GM12891 (cell line): ENCODE data around the gene TMEM273.

Source experiments
- DNase-seq: peaks from one replicate; pipeline ENCODE4 v3.0.0; 2011; ENCODE audit warnings: low spot score; ENCODE audit not compliant: insufficient read length
- FAIRE-seq: peaks from 2 replicates; lab custom pipeline; 2011; peaks lifted over from hg19 to GRCh38; lab: Jason Lieb, UNC
- PAX5 ChIP-seq: IDR thresholded peaks from 2 replicates; pipeline ENCODE4 v1.6.1; 2011; ENCODE audit warnings: low read length, moderate library complexity, mild to moderate bottlenecking; ENCODE audit not compliant: insufficient read depth, severe bottlenecking
- POLR2A ChIP-seq: IDR thresholded peaks from 2 replicates; pipeline ENCODE4 v1.6.1; 2011; ENCODE audit warnings: low read depth, low read length, control low read depth
- POLR2AphosphoS5 ChIP-seq: IDR thresholded peaks from 2 replicates; pipeline ENCODE4 v1.6.1; 2011; ENCODE audit warnings: low read depth, low read length, control low read depth
- POU2F2 ChIP-seq: IDR thresholded peaks from 2 replicates; pipeline ENCODE4 v1.6.1; 2011; ENCODE audit warnings: low read depth, mild to moderate bottlenecking, control low read depth, low read length, moderate library complexity
- SPI1 ChIP-seq: IDR thresholded peaks from 2 replicates; pipeline ENCODE4 v1.6.1; 2011; ENCODE audit warnings: low read depth, low read length, control low read depth
- TAF1 ChIP-seq: IDR thresholded peaks from 2 replicates; pipeline ENCODE4 v1.6.1; 2011; ENCODE audit warnings: low read depth, low read length, control low read depth

The TMEM273 gene

DNA sequence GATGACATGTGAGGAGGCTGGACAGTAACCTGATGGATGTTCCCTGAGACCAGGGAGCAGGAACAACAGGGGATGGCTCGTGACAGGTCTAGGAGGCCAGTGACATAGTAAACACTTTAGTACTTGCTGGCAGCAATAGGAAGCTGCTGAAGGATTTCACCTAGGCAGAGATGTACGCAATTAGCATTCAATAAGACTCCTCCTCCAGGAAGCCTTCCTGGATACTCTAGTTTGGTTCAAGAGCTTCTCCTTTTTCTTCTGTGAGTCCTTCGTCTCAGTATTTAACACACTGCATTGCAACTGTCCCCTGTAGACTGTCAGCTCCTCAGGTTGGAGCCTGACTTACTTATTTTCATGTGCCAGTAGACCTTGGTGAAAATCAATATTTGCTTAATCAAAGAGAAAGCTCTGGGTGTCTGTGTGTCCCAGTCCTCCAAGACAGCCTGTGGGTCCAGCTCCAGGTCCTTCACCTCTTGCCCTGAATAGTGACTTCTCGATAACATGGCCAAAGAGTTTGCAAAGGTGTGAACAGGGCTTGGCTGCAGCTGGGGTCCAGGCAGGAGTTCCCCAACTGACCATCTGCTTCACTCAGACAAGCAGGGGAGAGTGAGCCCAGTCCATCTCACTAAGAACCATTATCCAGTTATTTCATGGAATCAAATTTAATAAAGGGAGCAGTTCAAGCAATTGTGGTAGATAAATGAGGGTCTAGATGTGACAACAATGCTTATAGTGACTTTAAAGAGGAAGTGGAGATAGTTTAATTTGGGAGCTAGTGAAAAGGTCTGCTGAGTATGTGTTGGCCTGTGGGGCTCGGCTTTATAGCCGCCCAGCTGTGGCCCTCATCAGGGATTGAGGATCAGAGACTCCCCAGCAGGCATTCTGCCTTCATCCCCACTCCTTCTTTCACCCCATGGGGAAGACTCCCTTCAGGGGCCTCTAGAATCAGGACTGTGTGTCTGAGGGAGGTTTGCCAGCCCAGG lies 9.4 kb downstream of the TMEM273 start:
- DNase-seq (no peak), FAIRE-seq (peak; percentile 58)

DNA sequence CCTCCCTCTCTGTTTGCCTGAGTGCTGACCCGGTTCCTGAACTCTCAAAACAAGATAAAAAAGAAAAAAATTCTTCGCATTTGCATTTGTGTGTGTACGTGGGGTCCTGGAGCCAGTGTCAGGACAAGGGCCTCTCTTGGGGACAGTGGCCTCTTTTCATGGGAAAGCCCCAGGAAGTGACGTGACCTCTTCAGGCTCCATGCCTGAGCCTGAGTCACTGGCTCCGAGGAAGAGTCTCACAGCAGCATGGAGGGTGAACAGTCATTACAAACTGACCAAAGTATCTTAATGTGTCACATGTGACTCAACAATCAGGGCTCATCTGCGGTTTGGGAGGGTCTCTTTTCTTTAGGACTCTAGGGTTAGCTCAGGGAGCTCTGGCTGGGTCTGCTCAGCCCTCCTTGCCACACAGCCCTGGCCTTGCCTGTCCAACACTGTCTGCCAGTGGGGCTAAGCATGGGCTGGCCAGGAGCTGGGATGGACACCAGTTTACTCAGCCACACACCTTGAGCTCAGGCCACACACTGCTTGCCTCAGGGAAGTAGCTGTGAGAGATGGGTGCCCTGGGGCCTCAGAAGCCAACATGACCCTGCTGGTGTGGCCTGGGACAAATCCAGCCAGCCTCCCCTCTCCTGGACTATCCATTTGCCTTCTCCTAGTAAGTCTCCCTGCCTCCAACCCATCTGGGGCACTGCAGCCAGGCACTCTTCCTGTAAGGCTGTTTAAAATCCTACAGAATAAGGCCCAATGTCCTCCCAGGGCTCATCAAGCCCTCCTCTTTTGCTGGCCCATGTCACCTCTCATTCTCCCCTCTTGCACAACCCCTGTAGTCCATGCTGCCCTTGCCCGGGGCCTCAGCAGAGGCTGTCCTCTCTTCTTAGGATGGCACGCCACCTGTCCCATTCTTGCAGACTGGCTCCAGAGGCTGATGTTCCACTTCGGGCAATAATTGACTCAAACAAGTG lies 10.5 kb downstream of the TMEM273 start:
- DNase-seq: peak; percentile 60
- TF ChIP-seq SPI1 (no peak), TAF1 (0 out of 2 replicates have a peak, but pooled peaks have one; percentile 23), POLR2A (no peak), PAX5 (no peak), POLR2AphosphoS5 (peak; percentile 64), POU2F2 (peak; percentile 94)
- peak; percentile 93 for FAIRE-seq

More for the DNA sequence above, 9.4 kb downstream of the TMEM273 start:
- TF ChIP-seq SPI1 (peak; percentile 89), POLR2A (no peak)

DNA sequence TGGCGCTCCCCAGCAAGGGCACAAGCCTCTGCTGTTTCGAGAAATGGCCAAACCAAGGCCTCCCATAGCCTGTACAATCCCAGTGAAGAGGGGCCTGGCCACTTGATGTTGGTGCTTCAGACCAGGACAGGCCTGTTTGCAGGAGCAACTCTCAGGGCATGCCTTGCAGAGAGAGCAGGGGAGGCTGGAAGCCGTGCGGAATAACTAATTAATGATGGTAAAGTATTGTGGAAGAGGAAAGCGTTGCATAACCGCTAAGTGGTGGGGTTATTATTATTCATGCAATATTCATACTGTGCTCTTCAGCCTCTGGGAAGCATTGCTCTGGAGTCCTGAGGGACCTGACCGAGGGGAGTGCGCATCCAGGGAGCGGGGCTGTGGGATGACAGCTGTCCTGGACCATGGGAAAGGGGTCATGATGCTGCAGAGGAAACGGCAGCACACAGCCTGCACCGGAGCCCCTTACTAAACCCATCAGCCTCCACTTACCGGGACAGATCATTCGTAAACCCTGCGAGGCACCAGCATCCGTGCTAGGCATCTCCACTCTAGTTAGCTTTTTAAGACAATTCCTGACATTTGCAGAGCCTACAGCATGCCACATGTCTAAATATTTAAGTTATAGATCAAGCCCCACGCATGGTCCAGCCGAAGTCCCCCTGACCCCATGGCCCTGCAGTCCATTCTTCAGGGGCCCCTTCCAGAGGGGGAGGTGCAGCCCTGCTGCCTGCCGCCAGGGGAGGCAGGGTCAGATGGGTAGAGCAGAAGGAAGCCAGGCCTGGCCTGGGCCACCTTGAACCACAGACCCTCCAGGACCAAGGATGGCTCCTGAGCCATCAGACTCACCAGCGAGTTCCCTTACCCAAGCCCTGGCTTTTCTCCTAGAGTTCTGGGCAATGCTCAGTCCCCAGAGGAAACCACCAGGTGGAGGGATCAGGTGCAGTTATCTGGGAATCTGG lies 11.6 kb downstream of the TMEM273 start:
- peak; percentile 70 for FAIRE-seq
- no peak for DNase-seq
- TF ChIP-seq TAF1 (no peak), POLR2A (0 out of 2 replicates have a peak, but pooled peaks have one; percentile 3)

DNA sequence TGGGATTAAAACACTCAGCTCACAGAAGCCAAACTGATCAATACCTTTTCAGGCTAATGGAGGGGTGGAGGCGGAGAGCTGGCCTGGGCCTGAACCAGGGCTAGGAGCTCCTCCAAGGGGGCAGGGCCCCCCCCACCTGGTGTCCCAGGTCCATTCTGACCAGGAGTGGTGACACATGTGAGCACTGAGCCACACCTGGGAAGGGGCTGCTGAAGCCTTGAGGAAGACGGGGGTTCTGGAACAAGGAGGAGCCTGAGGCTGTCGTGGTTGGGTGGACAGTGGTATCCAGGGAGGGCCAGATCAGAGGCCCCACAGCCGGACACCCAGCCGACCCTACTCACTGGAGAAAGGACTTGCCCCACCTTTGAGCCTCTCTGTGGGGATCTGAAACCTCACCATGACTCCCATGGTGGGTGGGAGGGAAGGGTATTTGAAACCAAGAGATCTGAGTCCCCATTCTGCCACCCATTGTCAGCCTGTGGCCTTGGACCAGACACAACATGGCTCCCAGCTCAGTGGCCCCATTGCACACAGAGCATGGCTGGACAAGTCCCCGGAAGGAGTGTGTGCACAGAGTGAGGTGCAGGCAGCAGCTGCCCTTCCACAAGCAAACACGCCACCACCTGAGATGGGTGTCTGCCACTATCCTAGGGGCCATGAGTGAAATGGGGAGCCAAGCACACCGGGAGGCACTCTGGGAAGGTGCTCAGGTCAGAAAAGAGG lies 12.4 kb downstream of the TMEM273 start:
- DNase-seq (no peak), FAIRE-seq (no peak)
- TF ChIP-seq TAF1 (no peak), SPI1 (peak; percentile 49; the same call in 1 of the 2 replicates), POU2F2 (no peak), POLR2AphosphoS5 (no peak), POLR2A (no peak)

DNA sequence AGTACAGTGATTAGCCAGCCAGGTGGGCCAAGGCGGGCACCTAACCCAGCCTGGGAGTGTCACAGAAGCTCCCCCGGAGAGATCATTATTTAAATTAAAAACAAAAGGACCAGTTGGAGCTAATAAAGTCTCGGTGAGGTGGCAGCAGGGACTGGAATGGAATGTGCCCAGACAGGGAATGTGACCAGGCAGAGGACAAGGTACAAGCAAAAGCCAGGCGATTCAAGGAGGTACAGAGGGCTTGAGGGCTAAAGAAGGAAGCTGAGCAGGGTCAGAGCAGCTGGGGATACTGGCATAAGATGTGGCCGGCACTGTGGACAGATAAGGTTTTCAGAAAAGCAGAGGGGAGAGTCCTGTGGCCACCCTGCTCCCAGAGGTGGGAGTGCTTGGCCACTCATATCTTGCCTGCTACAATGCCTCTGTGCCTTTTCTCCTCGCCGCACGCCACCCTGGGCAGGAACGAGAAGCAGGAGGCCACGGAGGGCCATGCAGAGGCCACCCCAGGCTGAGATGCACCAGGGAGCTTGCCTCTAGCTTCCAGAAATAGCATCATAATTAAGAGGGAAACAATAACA lies 13.2 kb downstream of the TMEM273 start:
- peak; percentile 40 for FAIRE-seq
- DNase-seq: no peak
- TF ChIP-seq TAF1 (no peak), POLR2AphosphoS5 (no peak), POLR2A (no peak), SPI1 (no peak), POU2F2 (no peak), PAX5 (no peak)

DNA sequence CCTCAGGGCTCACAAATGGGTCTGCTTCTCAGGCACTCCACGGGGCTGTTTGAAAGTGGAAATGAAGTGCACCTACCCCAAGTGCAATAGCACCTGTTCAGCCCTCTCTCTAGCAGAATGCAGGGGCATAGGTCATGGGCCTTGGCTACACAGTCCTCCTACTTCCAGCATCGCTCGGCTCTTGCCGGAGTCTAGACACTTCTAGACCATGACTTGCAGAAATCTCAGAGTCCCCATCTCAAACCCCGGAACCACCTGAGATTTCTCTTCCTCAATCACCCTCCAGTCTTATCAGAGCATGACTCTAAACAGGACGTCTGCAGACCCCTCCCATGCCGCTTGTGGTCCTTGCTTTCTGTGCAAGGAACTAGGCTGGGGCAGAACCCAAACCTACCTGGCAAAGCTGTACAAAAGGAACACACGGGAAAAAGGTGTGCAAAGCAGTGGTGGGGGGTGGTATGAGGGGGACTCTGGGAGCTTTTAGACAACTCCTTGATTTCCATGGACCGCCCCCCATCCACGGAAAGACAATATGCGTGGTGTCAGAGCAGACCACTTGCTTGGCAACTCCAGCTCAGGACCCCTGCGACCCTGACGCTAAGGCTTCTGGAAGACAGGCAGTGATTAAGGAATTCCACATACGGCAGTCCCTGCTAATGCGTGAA lies 13.8 kb downstream of the TMEM273 start:
- TF ChIP-seq POLR2A: no peak
- TF ChIP-seq POLR2AphosphoS5: no peak
- no peak for TF ChIP-seq PAX5
- no peak for TF ChIP-seq TAF1
- no peak for TF ChIP-seq SPI1
- FAIRE-seq: peak; percentile 23
- DNase-seq: no peak

DNA sequence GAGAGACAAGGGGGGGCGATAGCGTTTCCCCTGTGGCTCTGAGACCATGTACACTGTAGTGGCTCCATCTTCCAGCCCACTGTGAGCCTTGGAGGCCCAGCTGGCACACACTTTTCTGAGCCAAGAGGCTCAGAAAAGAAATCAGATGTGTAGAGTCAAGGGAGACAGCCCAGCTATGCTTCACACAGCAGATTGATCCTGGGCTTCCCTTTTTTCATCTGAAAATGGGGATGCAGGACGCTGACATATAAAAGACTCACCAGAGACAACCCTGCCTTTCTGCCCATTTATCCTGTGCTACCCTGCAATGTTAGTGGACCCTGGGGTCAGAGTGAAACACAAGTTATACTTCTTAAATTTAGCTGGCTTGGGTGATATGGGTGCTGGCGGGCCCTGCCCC lies 14.3 kb downstream of the TMEM273 start:
- FAIRE-seq (peak; percentile 64), DNase-seq (no peak)
- TF ChIP-seq SPI1 (no peak), POLR2A (no peak), POLR2AphosphoS5 (no peak), TAF1 (no peak), PAX5 (no peak), POU2F2 (no peak)

DNA sequence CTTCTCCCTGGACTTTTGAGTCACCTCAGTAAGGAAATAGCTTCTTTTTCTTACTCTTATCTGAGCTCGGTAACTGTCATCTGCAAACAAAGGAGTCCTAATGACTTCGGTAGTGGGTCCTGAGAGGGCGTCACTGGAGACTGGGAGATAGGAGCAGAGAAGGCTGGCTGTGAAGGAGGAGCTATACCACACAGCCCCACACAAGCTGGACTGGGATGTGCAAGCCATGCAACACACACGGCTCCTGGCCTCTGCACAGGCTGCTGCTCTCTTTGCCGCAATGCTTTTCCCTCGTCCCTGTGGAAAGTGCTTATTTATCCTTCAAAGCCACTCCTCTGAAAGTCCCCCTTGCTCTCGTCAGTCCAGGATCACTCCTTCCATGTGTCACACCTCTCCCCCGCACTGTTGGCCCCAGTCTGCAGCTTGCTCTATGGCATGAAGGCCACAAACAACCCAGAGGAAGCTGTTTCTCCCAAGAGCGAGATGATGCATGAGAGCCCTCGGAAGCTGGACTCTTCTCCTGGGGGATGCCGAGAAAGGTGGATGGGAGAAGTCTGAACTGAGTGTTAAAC lies 14.9 kb downstream of the TMEM273 start:
- no peak for DNase-seq
- no peak for FAIRE-seq
- TF ChIP-seq SPI1: no peak
- no peak for TF ChIP-seq TAF1
